DMS79 treated with DMSO at 0.1 percent for 48 hours (cell line): ENCODE measurements around the gene KCNC4.

Experiments used
- DNase-seq: peaks from one replicate; lab custom pipeline; 2025; lab: John Stamatoyannopoulos, UW

Gene KCNC4

GRCh38 chr1:110189181-110189580 is 20.9 kb upstream of the KCNC4 start:
- DNase-seq = no peak

- DNase-seq = peak; percentile 88
These were observed 19.7 kb upstream of the KCNC4 start for GRCh38 chr1:110190282-110190929.

- DNase-seq = no peak
These were observed 17.6 kb upstream of the KCNC4 start for GRCh38 chr1:110192541-110192940.

- no peak for DNase-seq
These were observed 14.9 kb upstream of the KCNC4 start for GRCh38 chr1:110195196-110195595.

DNA sequence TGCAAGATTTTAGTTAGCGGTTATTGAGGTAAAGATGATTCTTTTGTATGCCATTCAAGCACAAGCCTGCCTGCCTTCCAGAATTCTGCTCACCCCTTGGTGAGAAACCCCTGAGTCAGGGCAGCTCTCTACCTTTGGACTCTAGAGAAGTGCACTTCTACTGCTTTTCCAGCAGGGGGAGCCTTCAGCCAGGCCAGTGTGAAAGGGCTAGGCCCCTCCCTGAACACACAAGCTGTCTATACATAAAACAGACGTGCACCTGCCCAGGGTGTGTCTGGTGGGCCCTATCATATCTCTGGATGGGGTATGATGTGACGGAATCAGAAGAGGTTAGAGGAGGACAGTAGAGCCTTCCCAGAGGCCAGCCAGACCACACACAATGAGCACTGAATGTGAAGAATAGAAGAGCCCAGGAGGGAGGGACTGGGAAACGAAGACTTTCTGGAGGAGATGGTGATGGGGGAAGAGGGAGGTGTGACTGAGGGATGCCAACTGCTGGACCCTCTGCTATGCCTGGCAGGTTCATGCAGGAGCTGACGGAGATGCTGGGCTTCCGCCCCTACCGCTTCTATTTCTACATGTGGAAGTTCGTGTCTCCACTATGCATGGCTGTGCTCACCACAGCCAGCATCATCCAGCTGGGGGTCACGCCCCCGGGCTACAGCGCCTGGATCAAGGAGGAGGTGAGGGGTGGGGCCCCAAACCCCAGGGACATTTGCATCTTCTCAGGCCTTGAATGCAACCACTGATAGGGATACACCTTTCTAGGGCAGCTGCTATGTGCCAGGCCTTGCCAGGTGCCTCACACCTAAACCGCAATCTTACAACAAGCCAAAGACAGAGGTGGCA is 13.0 kb upstream of the KCNC4 start:
- DNase-seq = peak; percentile 70

DNA sequence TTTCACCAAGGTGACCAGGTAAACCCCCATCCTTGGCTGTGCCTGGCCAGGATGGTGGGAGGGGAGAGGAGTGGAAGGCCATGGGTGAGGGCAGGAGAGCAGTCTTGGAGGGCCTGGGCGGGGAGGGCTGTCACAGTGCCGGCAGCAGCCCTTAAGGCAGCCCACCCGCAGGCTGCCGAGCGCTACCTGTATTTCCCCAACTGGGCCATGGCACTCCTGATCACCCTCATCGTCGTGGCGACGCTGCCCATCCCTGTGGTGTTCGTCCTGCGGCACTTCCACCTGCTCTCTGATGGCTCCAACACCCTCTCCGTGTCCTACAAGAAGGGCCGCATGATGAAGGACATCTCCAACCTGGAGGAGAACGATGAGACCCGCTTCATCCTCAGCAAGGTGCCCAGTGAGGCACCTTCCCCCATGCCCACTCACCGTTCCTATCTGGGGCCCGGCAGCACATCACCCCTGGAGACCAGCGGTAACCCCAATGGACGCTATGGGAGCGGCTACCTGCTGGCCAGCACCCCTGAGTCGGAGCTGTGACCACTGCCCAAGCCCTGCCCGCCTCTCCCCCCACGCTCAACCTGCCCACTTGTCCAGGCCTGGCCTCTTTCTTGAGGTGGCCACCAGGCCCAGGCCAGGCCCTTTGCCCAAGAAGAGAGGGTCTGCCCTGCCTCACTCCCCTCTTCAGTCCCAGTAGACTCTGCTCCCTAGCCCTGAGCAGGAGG is 12.0 kb upstream of the KCNC4 start:
- DNase-seq = no peak

- no peak for DNase-seq
These were observed 11.4 kb upstream of the KCNC4 start for GRCh38 chr1:110198746-110199145.

DNA sequence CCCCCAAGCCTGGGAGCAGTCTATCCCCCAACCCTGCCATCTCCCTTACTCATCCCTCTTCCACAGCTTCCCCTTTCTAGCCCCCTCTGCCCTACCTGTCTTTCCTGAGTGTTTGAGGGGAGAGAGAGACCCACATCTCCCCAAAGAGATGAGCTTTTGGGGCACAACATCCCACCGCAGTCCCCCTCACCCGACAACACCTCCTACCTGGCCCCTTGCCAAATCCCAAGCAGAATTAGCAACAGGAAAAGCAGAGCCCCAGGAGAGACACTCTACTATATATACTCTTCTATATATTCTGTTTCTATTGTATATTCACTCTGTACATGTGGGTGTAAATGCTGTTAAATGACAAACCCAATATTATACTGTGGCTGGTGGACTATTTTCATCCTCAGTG is 9.9 kb upstream of the KCNC4 start:
- DNase-seq = no peak

GRCh38 chr1:110200666-110201065 is 9.4 kb upstream of the KCNC4 start:
- no peak for DNase-seq

GRCh38 chr1:110201157-110201825 is 8.8 kb upstream of the KCNC4 start:
- no peak for DNase-seq

GRCh38 chr1:110203021-110203661 is 7.0 kb upstream of the KCNC4 start:
- DNase-seq = peak; percentile 74

DNA sequence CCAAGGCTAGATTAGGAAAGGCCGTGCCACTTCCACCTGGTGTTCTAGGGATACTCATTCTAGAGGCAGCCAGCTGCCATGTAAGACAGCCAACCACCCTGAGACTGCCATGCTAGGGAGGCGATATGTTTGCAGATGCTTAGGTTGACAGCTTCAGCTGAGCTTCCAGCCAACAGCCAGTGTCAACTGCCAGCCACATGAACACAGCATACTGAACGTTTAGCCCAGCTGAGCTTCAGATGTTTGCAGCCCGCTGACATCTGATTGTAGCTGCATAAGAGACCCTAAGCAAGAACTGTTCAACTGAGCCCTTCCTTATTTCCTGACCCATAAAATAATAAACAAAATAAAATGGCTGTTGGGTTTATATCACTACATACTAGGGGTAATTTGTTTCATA is 5.0 kb upstream of the KCNC4 start:
- DNase-seq = no peak

- DNase-seq = no peak
These were observed 4.4 kb upstream of the KCNC4 start for GRCh38 chr1:110205591-110206155.

DNA sequence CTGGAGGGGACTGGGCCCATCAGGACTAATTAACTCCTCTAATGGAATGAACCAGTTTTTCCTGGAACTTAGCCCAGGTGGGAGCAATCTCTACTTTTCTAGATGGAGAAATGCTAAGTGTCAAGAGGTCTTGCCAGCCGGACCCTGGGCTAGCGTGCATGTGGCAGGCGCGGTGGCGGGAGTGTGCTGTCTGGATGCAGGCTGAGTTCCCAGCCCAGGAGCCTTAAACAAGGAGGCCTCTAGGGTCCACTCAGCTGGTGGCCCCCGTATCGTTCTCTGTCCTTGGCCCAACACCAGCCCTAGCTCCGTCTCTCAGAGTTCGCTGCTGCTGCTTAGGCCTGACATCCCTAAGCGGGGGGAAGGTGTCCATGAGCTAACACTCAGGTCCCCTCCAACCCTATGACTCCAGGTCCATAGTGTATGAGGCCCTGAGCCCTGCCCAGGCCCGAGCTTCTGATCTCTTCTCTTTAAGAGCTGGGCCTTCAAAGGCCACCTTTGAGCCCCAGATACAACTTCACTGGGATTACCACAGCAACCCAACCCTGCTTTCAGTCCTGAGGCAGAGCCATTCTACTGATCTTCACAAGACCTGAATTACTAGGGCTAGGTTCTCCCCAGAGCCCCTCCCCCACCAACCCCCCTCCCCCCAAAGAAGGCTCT is 3.7 kb upstream of the KCNC4 start:
- no peak for DNase-seq

DNA sequence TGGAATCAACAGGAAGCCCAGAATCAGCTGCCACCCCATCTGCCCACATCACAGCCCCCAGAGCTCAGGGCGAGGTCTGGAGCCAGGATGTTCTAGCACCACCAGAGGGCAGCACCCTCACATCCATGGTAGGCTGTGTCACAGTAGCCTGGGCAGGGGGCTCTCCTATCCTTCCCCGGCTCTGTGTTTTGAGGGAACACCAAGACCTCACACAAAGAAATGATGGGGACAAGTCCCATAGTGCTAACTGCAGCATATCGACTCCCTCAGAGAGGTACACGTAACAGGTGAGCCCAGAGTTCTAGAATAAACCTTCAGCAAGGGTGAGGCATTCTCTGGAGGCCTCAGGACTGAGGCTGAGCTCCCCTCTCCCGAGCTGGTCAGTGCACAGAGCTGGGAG is 2.3 kb upstream of the KCNC4 start:
- DNase-seq = peak; percentile 75

DNA sequence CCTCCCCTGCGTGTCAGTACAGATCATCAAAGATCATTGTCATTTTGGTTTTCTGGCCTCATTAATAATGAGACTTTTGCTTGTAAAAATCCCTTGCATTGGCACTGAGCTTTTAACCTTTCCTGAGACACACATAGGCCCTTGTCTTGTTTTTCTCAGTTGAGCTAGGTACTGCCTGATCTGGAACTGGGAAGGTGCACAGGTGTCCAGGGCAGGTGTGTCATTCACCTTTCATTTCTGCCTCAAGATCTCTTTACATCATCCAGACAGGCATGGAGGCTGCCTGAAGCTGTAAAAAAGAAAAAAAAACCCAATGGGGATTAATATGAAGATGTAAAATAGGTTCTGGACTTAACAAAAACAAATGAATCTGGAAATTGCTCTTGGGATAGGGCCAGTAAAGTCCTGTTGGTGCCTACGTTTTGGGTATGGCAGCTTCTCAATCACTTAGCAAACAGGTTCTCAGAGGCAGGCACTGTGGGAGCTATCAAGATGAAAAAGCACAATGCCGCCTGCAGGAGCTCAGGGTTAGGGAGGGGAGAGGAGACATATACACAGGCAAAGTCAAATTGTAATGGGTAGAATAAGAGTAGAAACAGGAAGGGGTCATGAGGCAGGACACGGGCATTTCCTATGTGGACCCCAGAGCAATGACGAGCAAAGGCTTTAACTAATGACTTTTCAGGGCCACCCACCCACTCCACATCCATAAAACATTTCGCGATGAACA is 1.0 kb upstream of the KCNC4 start:
- DNase-seq = no peak

- peak; percentile 23 for DNase-seq
These were observed 736 bp downstream of the KCNC4 start for GRCh38 chr1:110210604-110211495.

GRCh38 chr1:110211496-110212168 is 1.5 kb downstream of the KCNC4 start:
- DNase-seq = no peak
